Measurements from ENCODE around the gene EPN1. TPM values are rescaled to one million over a fixed set of nuclear protein-coding genes. Genes with fewer than 3 reads are reported as not detected.

EPN1 gene
- total and polyA plus RNA-seq, 2 of the 8 experiments (the other 6 are each of a cell fraction or from before 2014, with no cell fraction given) = 49.6 to 200 TPM

GRCh38 chr19:55655648-55656040, 19.4 kb upstream of the EPN1 start (continued):
- TF ChIP-seq EZH2 (IDR thresholded peaks at IDR 0.05; ENCODE audit: low read depth, low read length, severe bottlenecking) (no peak), BCL11A (IDR thresholded peaks at IDR 0.05; ENCODE audit: low read depth in 2 of 2, low read length in 2 of 2) (no peak), RFX5 (IDR thresholded peaks at IDR 0.05; ENCODE audit: borderline replicate concordance, low read depth, low read length) (no peak), FOSL1 (IDR thresholded peaks at IDR 0.05; ENCODE audit: insufficient read depth, low read depth, low read length) (no peak), MAX (IDR thresholded peaks at IDR 0.05) (no peak)

All from H1 (cell line).